HCT116 (cell line): Measurements from ENCODE around the gene ARL6IP1. TPM values are rescaled to one million over a fixed set of nuclear protein-coding genes. Genes with fewer than 3 reads are reported as not detected.

Experiments used
- ATAC-seq: fragments of 200-7000 bp; cut with Tn5 transposase; 2 replicates; pipeline ENCODE4 v1.9.1; 2020; ENCODE audit warnings: mild to moderate bottlenecking, moderate library complexity
- BruUV-seq: library from RNA; stranded (reverse); fragments of 400-500 nt; replicated peaks from 2 replicates; lab custom pipeline; 2021; lab: Mats Ljungman, UMichigan
- CTCF ChIA-PET: fragments of 300-600 bp; sonication (Branson Sonifier 250); formaldehyde crosslinking; loops from one replicate; lab custom pipeline; 2021; ENCODE audit warnings: antibody characterized with exemption; lab: Charles Lee
- POLR2A ChIA-PET: fragments of 300-600, 350-600 bp; sonication (Branson Sonifier 250); formaldehyde crosslinking; loops from one replicate; lab custom pipeline; 2021; ENCODE audit warnings: antibody characterized with exemption; lab: Charles Lee
- RAD21 ChIA-PET, 2 experiments: fragments of 300-600 bp; sonication (Branson Sonifier 250); formaldehyde crosslinking; loops; one replicate each; lab custom pipeline; 2023; ENCODE audit warnings: low total read pairs in 2 of 2; ENCODE audit not compliant: uncharacterized antibody in 2 of 2, unreplicated experiment in 2 of 2, low non-redundant PET in 1 of 2; lab: Charles Lee
- DNase-seq: peaks from one replicate; pipeline ENCODE4 v3.0.0-alpha.2; 2010; ENCODE audit warnings: low read depth, low spot score
- H2AFZ ChIP-seq: fragments of 200-600 bp; shearing (Covaris generic), sonication (generic); 2 replicates; pipeline ENCODE4 v1.6.1; 2017; ENCODE audit warnings: low read depth, mixed run types, mixed read lengths, antibody characterized with exemption, low read length; ENCODE audit not compliant: poor library complexity, severe bottlenecking
- H3K27ac ChIP-seq: 2 replicates; pipeline ENCODE4 v1.5.1; 2012; ENCODE audit warnings: low read depth, low read length
- H3K27me3 ChIP-seq: fragments of 200-600 bp; sonication (generic); 2 replicates; pipeline ENCODE4 v1.6.1; 2016; ENCODE audit warnings: mixed run types, low read length, mixed read lengths; ENCODE audit not compliant: insufficient read depth
- H3K36me3 ChIP-seq, 2 experiments: fragments of 200-500 bp in 1 of 2; fragments of 200-600 bp in 1 of 2; sonication (Bioruptor generic) in 1 of 2; sonication (generic) in 1 of 2; 2 replicates each; pipeline versions ENCODE4 v1.5.1 to v1.6.1; 2014 to 2016; ENCODE audit warnings: low read length in 2 of 2, inconsistent platforms in 1 of 2, mixed read lengths in 1 of 2, mixed run types in 1 of 2; ENCODE audit not compliant: insufficient read depth in 2 of 2, control insufficient read depth in 1 of 2
- H3K4me1 ChIP-seq, 2 experiments: fragments of 200-600 bp in 1 of 2; sonication (generic) in 1 of 2; 2 replicates each; pipeline versions ENCODE4 v1.5.1 to v1.6.1; 2012 to 2017; ENCODE audit warnings: low read length in 2 of 2, inconsistent platforms in 1 of 2, mild to moderate bottlenecking in 1 of 2, mixed read lengths in 1 of 2, mixed run types in 1 of 2, moderate library complexity in 1 of 2; ENCODE audit not compliant: insufficient read depth in 2 of 2, control insufficient read depth in 1 of 2
- H3K4me2 ChIP-seq: fragments of 200-600 bp; sonication (generic); 2 replicates; pipeline ENCODE4 v1.6.1; 2017; ENCODE audit warnings: mixed run types, low read length, mixed read lengths
- H3K4me3 ChIP-seq, 2 experiments: fragments of 200-600 bp in 1 of 2; sonication (generic) in 1 of 2; replicated peaks in 1 of 2; 2 replicates each; pipeline ENCODE4 v1.5.1; 2011 to 2016; ENCODE audit warnings: low read length in 2 of 2, control low read depth in 1 of 2, low read depth in 1 of 2, mild to moderate bottlenecking in 1 of 2, mixed read lengths in 1 of 2, mixed run types in 1 of 2
- H3K79me2 ChIP-seq: fragments of 200-600 bp; sonication (generic); 2 replicates; pipeline ENCODE4 v1.6.1; 2017; ENCODE audit warnings: mild to moderate bottlenecking, mixed run types, low read length, moderate library complexity, mixed read lengths; ENCODE audit not compliant: insufficient read depth
- H3K9ac ChIP-seq: fragments of 200-600 bp; sonication (generic); 2 replicates; pipeline ENCODE4 v1.6.1; 2016; ENCODE audit warnings: low read length, mixed read lengths
- H3K9me2 ChIP-seq: fragments of 200-600 bp; sonication (generic), shearing (Covaris generic); 2 replicates; pipeline ENCODE4 v1.6.1; 2017; ENCODE audit warnings: mixed run types, mild to moderate bottlenecking, moderate library complexity; ENCODE audit not compliant: insufficient read depth
- H3K9me3 ChIP-seq, 2 experiments: fragments of 200-500 bp in 1 of 2; fragments of 200-600 bp in 1 of 2; sonication (Bioruptor generic) in 1 of 2; sonication (generic) in 1 of 2; 2 replicates each; pipeline ENCODE4 v1.6.1; 2014 to 2017; ENCODE audit warnings: low read length in 2 of 2, mixed read lengths in 2 of 2, inconsistent platforms in 1 of 2, low read depth in 1 of 2, mild to moderate bottlenecking in 1 of 2, mixed run types in 1 of 2, moderate library complexity in 1 of 2; ENCODE audit not compliant: control insufficient read depth in 1 of 2, insufficient read depth in 1 of 2
- H4K20me1 ChIP-seq: fragments of 200-600 bp; sonication (generic), shearing (Covaris generic); 2 replicates; pipeline ENCODE4 v1.6.1; 2017; ENCODE audit warnings: mixed run types, mild to moderate bottlenecking, moderate library complexity; ENCODE audit not compliant: insufficient read depth
- ATF3 ChIP-seq: IDR thresholded peaks from 2 replicates; pipeline ENCODE4 v1.6.1; 2012
- CBX3 ChIP-seq: IDR thresholded peaks from 2 replicates; pipeline ENCODE4 v1.6.1; 2012; ENCODE audit warnings: low read depth
- CEBPB ChIP-seq: IDR thresholded peaks from 2 replicates; pipeline ENCODE4 v1.6.1; 2012; ENCODE audit warnings: low read depth
- ELF1 ChIP-seq: IDR thresholded peaks from 2 replicates; pipeline ENCODE4 v1.6.1; 2012; ENCODE audit warnings: low read depth, borderline replicate concordance
- POLR2A ChIP-seq: IDR thresholded peaks from 2 replicates; pipeline ENCODE4 v1.7.0; 2011; ENCODE audit warnings: borderline replicate concordance; ENCODE audit not compliant: insufficient read depth, insufficient read length; ENCODE audit errors: extremely low read depth
- POLR2AphosphoS5 ChIP-seq: IDR thresholded peaks from 2 replicates; pipeline ENCODE4 v1.6.1; 2011; ENCODE audit warnings: mild to moderate bottlenecking, low read depth, low read length, moderate library complexity
- RAD21 ChIP-seq: IDR thresholded peaks from 2 replicates; pipeline ENCODE4 v1.6.1; 2012; ENCODE audit warnings: low read depth, mild to moderate bottlenecking
- SRF ChIP-seq: IDR thresholded peaks from 2 replicates; pipeline ENCODE4 v1.6.1; 2012; ENCODE audit warnings: low read depth
- ZBTB33 ChIP-seq: IDR thresholded peaks from 2 replicates; pipeline ENCODE4 v1.6.1; 2011; ENCODE audit warnings: mild to moderate bottlenecking, low read length, moderate library complexity; ENCODE audit not compliant: insufficient replicate concordance; ENCODE audit errors: extremely low read depth
- ZFX ChIP-seq: fragments of 450-650 bp; IDR thresholded peaks from 2 replicates; pipeline ENCODE4 v1.6.1; 2017
- ZNF274 ChIP-seq: fragments of 200-500 bp; sonication (Bioruptor generic); IDR thresholded peaks from 2 replicates; pipeline ENCODE4 v1.6.1; 2014; ENCODE audit warnings: mild to moderate bottlenecking, low read depth, low read length, inconsistent platforms
- intact Hi-C: fragments of 100-400 bp; cut with micrococcal nuclease; formaldehyde crosslinking; loops from 2 replicates; pipeline ENCODE4 v1.10.0; 2022
- total RNA-seq: library from RNA; stranded (reverse); gene quantifications from one replicate; pipeline ENCODE4 v1.2.1, GENCODE V29; 2021; ENCODE audit not compliant: unreplicated experiment
- TF ChIP-seq, protein P1 (sequence below): IDR thresholded peaks from 2 replicates; pipeline ENCODE4 v1.6.1; 2012
- TF ChIP-seq, protein P2 (sequence below): IDR thresholded peaks from 2 replicates; pipeline ENCODE4 v1.6.1; 2012; ENCODE audit warnings: low read depth

The ARL6IP1 gene
- total RNA-seq, 1 experiment from 2014 or later: 197 TPM

DNA sequence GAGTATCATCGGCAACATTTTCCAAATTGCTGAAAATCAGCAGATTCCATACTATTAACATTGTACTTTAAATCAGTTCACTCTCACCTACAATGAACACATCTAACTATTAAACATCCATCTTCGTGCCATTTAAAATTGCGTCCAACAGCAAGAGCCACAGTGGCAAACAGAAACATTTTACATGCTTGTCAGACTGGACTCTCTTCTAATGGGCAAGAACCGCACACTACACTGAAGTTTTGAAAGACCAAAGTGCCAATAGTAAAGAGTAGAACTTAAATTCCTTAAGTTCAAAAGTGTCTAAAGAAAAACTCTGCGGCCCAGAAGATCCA is 11.9 kb downstream of the ARL6IP1 start (continued):
- no peak for TF ChIP-seq ELF1
- TF ChIP-seq RAD21: no peak
- no peak for TF ChIP-seq CBX3

GRCh38 chr16:18788828-18789514 is 12.4 kb downstream of the ARL6IP1 start:
- H3K4me1 ChIP-seq: peaks cover 3 to 26% of the 10 kb centered on the region in 2 experiments
- H3K9ac ChIP-seq: peak overlapping the region; percentile 96
- no peaks in the 10 kb centered on the region for H3K9me2 ChIP-seq
- peaks cover 80% of the 10 kb centered on the region for H3K79me2 ChIP-seq
- RAD21 ChIA-PET: no interaction called here
- H2AFZ ChIP-seq: no peak overlapping the region
- ATAC-seq (no peak), DNase-seq (no peak)
- peak overlapping the region; percentile 91 for H3K4me2 ChIP-seq
- TSS peak; percentile 51 for BruUV-seq
- peaks cover 45 to 77% of the 10 kb centered on the region in 2 experiments for H3K36me3 ChIP-seq
- H3K4me3 ChIP-seq: peak overlapping the region; percentile 89 to 91
- peak overlapping the region; percentile 81 for H3K27ac ChIP-seq
- peaks cover 48% of the 10 kb centered on the region; the same call in 1 of the 2 replicates for H4K20me1 ChIP-seq
- POLR2A ChIA-PET: interaction anchor here (9.7 kb wide), 1 partner anchor 13 kb away, joined by 190 read pairs; the partner anchor contains the start of gene ARL6IP1
- CTCF ChIA-PET: no interaction called here
- TF ChIP-seq ZNF274 (no peak), CBX3 (no peak), POLR2A (no peak), ELF1 (no peak), CEBPB (no peak), ATF3 (no peak), SRF (no peak), ZBTB33 (no peak), POLR2AphosphoS5 (no peak), ZFX (no peak)
- TF ChIP-seq, protein P1, sequence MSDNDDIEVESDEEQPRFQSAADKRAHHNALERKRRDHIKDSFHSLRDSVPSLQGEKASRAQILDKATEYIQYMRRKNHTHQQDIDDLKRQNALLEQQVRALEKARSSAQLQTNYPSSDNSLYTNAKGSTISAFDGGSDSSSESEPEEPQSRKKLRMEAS: no peak
- TF ChIP-seq, protein P2, sequence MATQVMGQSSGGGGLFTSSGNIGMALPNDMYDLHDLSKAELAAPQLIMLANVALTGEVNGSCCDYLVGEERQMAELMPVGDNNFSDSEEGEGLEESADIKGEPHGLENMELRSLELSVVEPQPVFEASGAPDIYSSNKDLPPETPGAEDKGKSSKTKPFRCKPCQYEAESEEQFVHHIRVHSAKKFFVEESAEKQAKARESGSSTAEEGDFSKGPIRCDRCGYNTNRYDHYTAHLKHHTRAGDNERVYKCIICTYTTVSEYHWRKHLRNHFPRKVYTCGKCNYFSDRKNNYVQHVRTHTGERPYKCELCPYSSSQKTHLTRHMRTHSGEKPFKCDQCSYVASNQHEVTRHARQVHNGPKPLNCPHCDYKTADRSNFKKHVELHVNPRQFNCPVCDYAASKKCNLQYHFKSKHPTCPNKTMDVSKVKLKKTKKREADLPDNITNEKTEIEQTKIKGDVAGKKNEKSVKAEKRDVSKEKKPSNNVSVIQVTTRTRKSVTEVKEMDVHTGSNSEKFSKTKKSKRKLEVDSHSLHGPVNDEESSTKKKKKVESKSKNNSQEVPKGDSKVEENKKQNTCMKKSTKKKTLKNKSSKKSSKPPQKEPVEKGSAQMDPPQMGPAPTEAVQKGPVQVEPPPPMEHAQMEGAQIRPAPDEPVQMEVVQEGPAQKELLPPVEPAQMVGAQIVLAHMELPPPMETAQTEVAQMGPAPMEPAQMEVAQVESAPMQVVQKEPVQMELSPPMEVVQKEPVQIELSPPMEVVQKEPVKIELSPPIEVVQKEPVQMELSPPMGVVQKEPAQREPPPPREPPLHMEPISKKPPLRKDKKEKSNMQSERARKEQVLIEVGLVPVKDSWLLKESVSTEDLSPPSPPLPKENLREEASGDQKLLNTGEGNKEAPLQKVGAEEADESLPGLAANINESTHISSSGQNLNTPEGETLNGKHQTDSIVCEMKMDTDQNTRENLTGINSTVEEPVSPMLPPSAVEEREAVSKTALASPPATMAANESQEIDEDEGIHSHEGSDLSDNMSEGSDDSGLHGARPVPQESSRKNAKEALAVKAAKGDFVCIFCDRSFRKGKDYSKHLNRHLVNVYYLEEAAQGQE: no peak
- H3K9me3 ChIP-seq: no peaks in the 10 kb centered on the region
- H3K27me3 ChIP-seq: no peaks in the 10 kb centered on the region
- intact Hi-C loops: no loop called here
